Hepatocyte (in vitro differentiated cells): ENCODE results near the gene GRIA1. TPM values are rescaled to one million over a fixed set of nuclear protein-coding genes. Genes with fewer than 3 reads are reported as not detected.

Source experiments
- DNase-seq: peaks from one replicate; pipeline ENCODE4 v3.0.0-alpha.2; 2016; ENCODE audit warnings: low spot score
- H2AFZ ChIP-seq: fragments of 200-600 bp; sonication (generic); 2 replicates; pipeline ENCODE4 v1.6.0; 2016; ENCODE audit warnings: antibody characterized with exemption, mild to moderate bottlenecking
- H3K27ac ChIP-seq: fragments of 200-600 bp; sonication (generic); 2 replicates; pipeline ENCODE4 v1.5.1; 2016; ENCODE audit warnings: mild to moderate bottlenecking
- H3K27me3 ChIP-seq: fragments of 200-600 bp; sonication (generic); 2 replicates; pipeline ENCODE4 v1.6.1; 2016
- H3K36me3 ChIP-seq: fragments of 200-600 bp; sonication (generic); replicated peaks from 2 replicates; pipeline ENCODE4 v1.5.1; 2016; ENCODE audit warnings: low read depth; ENCODE audit not compliant: insufficient read depth
- H3K4me1 ChIP-seq: fragments of 200-600 bp; sonication (generic); 2 replicates; pipeline ENCODE4 v1.5.1; 2016; ENCODE audit warnings: mild to moderate bottlenecking, moderate library complexity; ENCODE audit not compliant: insufficient read depth
- H3K4me2 ChIP-seq: fragments of 200-600 bp; sonication (generic); 2 replicates; pipeline ENCODE4 v1.6.0; 2016
- H3K4me3 ChIP-seq: fragments of 200-600 bp; sonication (generic); 2 replicates; pipeline ENCODE4 v1.5.1; 2016; ENCODE audit warnings: mild to moderate bottlenecking
- H3K79me2 ChIP-seq: fragments of 200-600 bp; sonication (generic); 2 replicates; pipeline ENCODE4 v1.6.0; 2017; ENCODE audit warnings: mild to moderate bottlenecking
- H3K9me2 ChIP-seq: fragments of 200-600 bp; sonication (generic); replicated peaks from 2 replicates; pipeline ENCODE4 v1.6.0; 2017; ENCODE audit warnings: mild to moderate bottlenecking; ENCODE audit not compliant: insufficient read depth
- H3K9me3 ChIP-seq: fragments of 200-600 bp; sonication (generic); 2 replicates; pipeline ENCODE4 v1.5.1; 2016; ENCODE audit warnings: low read depth, mild to moderate bottlenecking
- H4K20me1 ChIP-seq: fragments of 200-600 bp; sonication (generic); 2 replicates; pipeline ENCODE4 v1.6.0; 2016; ENCODE audit warnings: mild to moderate bottlenecking; ENCODE audit not compliant: insufficient read depth, poor library complexity, severe bottlenecking
- EZH2 ChIP-seq: fragments of 200-600 bp; sonication (generic); IDR thresholded peaks from 2 replicates; pipeline ENCODE4 v1.6.1; 2016; ENCODE audit warnings: antibody characterized with exemption, mild to moderate bottlenecking, borderline replicate concordance
- EZH2phosphoT487 ChIP-seq: fragments of 200-600 bp; sonication (generic); IDR thresholded peaks from one replicate; pipeline ENCODE4 v1.6.1; 2018; ENCODE audit warnings: antibody characterized with exemption, mild to moderate bottlenecking, low read depth, moderate library complexity; ENCODE audit not compliant: unreplicated experiment, severe bottlenecking
- WGBS: methylation state at CpG from one replicate; pipeline ENCODE4 v1.1.6; 2016; ENCODE audit warnings: low lambda C conversion rate; ENCODE audit errors: missing lambda C conversion rate; 5-methylcytosine and 5-hydroxymethylcytosine counted together
- polyA plus RNA-seq: library from polyadenylated mRNA; unstranded; fragments of >200 nt; fragmentation: Nextera tagmentation; extraction: Ambion mirVana; gene quantifications from 2 replicates; pipeline ENCODE4 v1.2.1, GENCODE V29; 2016
- total RNA-seq: library from RNA; depleted of rRNA; stranded (reverse); fragments of >200 nt; gene quantifications from 2 replicates; pipeline ENCODE4 v1.2.3, GENCODE V29; 2014
- TF ChIP-seq, protein P1 (sequence below): fragments of 200-600 bp; sonication (generic); IDR thresholded peaks from 2 replicates; pipeline ENCODE4 v1.5.1; 2016; ENCODE audit warnings: antibody characterized with exemption, mild to moderate bottlenecking; ENCODE audit not compliant: poor library complexity

GRIA1 gene
- total and polyA plus RNA-seq, 2 experiments from 2014 or later: 0.29 to 0.50 TPM

DNA sequence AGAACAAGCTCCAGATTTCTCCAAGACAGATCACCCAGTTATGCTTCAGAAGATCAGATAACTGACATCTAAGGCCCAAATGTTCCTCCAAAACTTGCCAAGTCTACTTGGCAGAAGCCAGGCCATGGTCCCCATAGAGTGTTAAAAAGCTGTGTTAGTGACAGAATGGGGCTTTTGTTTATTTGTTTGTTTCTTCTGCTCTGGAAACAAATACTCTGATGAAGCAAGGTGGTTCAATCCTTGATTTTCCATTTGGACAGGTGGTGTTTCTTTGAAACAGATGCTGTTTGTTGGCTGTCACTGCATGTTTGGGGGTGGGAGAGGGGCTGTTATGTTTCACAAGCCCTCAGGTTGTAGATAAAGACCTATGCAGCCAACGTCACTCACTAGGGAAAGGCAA is 284.2 kb downstream of the GRIA1 start:
- Histone ChIP-seq H2AFZ (no peak overlapping the region), H3K27me3 (peaks cover 4% of the 10 kb centered on the region), H4K20me1 (no peaks in the 10 kb centered on the region), H3K9me2 (no peaks in the 10 kb centered on the region), H3K4me2 (no peak overlapping the region), H3K79me2 (no peaks in the 10 kb centered on the region), H3K36me3 (no peaks in the 10 kb centered on the region), H3K27ac (no peak overlapping the region), H3K4me3 (no peak overlapping the region), H3K9me3 (no peaks in the 10 kb centered on the region), H3K4me1 (no peaks in the 10 kb centered on the region)
- TF ChIP-seq EZH2phosphoT487 (no peak), EZH2 (no peak)
- TF ChIP-seq, protein P1, sequence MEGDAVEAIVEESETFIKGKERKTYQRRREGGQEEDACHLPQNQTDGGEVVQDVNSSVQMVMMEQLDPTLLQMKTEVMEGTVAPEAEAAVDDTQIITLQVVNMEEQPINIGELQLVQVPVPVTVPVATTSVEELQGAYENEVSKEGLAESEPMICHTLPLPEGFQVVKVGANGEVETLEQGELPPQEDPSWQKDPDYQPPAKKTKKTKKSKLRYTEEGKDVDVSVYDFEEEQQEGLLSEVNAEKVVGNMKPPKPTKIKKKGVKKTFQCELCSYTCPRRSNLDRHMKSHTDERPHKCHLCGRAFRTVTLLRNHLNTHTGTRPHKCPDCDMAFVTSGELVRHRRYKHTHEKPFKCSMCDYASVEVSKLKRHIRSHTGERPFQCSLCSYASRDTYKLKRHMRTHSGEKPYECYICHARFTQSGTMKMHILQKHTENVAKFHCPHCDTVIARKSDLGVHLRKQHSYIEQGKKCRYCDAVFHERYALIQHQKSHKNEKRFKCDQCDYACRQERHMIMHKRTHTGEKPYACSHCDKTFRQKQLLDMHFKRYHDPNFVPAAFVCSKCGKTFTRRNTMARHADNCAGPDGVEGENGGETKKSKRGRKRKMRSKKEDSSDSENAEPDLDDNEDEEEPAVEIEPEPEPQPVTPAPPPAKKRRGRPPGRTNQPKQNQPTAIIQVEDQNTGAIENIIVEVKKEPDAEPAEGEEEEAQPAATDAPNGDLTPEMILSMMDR: no peak
- 50% methylated on average over 1 of the region's 1 CpG for WGBS
- DNase-seq: no peak

DNA sequence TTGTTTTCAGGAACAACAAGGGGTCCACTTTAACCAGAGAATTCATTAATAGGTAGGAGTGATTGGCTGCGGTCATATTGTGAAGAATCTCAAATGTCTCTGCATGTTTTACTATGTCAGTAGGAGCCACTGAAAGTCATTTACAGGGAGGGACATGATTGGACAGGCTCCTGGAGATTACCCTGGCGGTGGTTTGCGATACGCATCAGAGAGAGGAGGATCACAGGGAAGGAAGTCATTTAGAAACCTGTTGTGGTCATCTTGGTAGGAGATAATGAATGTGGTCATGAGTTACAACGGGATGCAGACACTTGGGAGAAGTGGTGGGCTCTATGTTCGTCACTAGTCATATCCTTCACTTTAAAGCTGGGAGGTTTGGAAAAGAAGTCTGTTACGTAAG is 285.5 kb downstream of the GRIA1 start:
- Histone ChIP-seq H3K27ac (no peak overlapping the region), H3K4me1 (no peaks in the 10 kb centered on the region), H3K9me2 (no peaks in the 10 kb centered on the region), H3K36me3 (no peaks in the 10 kb centered on the region), H3K27me3 (peaks cover 4% of the 10 kb centered on the region), H4K20me1 (no peaks in the 10 kb centered on the region), H3K9me3 (no peaks in the 10 kb centered on the region), H3K4me3 (no peak overlapping the region), H3K79me2 (no peaks in the 10 kb centered on the region), H3K4me2 (no peak overlapping the region), H2AFZ (no peak overlapping the region)
- 86% methylated on average over 7 of the region's 7 CpGs for WGBS
- no peak for DNase-seq
- TF ChIP-seq EZH2phosphoT487 (no peak), EZH2 (no peak)
- TF ChIP-seq, protein P1: no peak

- 58% methylated on average over 5 of the region's 5 CpGs for WGBS
- no peak for TF ChIP-seq EZH2phosphoT487
- TF ChIP-seq, protein P1: no peak
- TF ChIP-seq EZH2: no peak
- no peak overlapping the region for H2AFZ ChIP-seq
- H3K4me2 ChIP-seq: no peak overlapping the region
- H3K79me2 ChIP-seq: no peaks in the 10 kb centered on the region
- H3K4me3 ChIP-seq: no peak overlapping the region
- no peaks in the 10 kb centered on the region for H3K9me3 ChIP-seq
- no peaks in the 10 kb centered on the region for H3K36me3 ChIP-seq
- no peaks in the 10 kb centered on the region for H3K4me1 ChIP-seq
- H4K20me1 ChIP-seq: no peaks in the 10 kb centered on the region
- no peak for DNase-seq
- no peaks in the 10 kb centered on the region for H3K9me2 ChIP-seq
- H3K27ac ChIP-seq: no peak overlapping the region
- no peaks in the 10 kb centered on the region for H3K27me3 ChIP-seq
Measured at GRCh38 chr5:153777681-153778581, 287.5 kb downstream of the GRIA1 start.
